Suprapubic skin (tissue), 4 donors: ENCODE measurements around the gene CDKN1A. TPM values are rescaled to one million over a fixed set of nuclear protein-coding genes. Genes with fewer than 3 reads are reported as not detected.

Experiments used
- DNase-seq, 2 donors: peaks; one replicate each; pipeline ENCODE4 v3.0.0-alpha.2; 2019; ENCODE audit warnings: low spot score in 2 of 2
- H3K27ac ChIP-seq: fragments of 200-600 bp; sonication (generic); one replicate; pipeline ENCODE4 v1.5.1; 2019
- H3K27me3 ChIP-seq: fragments of 200-600 bp; sonication (generic); one replicate; pipeline ENCODE4 v1.5.1; 2019
- H3K36me3 ChIP-seq: fragments of 200-600 bp; sonication (generic); one replicate; pipeline ENCODE4 v1.5.1; 2019
- H3K4me1 ChIP-seq: fragments of 200-600 bp; sonication (generic); one replicate; pipeline ENCODE4 v1.5.1; 2019
- H3K4me3 ChIP-seq: fragments of 200-600 bp; sonication (generic); one replicate; pipeline ENCODE4 v1.5.1; 2019; ENCODE audit warnings: mild to moderate bottlenecking
- H3K9me3 ChIP-seq: fragments of 200-600 bp; sonication (generic); one replicate; pipeline ENCODE4 v1.5.1; 2019
- EP300 ChIP-seq: sonication (generic); formaldehyde crosslinking; IDR thresholded peaks from one replicate; pipeline ENCODE4 v1.6.1; 2017; ENCODE audit warnings: antibody characterized with exemption
- POLR2A ChIP-seq, 2 donors: fragments of 450-650 bp; IDR thresholded peaks; one replicate each; pipeline ENCODE4 v1.6.1; 2017; ENCODE audit warnings: antibody characterized with exemption in 2 of 2, mild to moderate bottlenecking in 2 of 2, moderate library complexity in 2 of 2
- POLR2AphosphoS5 ChIP-seq, 3 donors: sonication (generic); formaldehyde crosslinking; IDR thresholded peaks; one replicate each; pipeline ENCODE4 v1.6.1; 2017; ENCODE audit warnings: antibody characterized with exemption in 3 of 3
- WGBS: methylation state at CpG from one replicate; pipeline ENCODE4 v1.1.5; 2018; 5-methylcytosine and 5-hydroxymethylcytosine counted together
- total RNA-seq, 4 donors: library from RNA; depleted of rRNA; stranded (reverse); fragments of >200 nt; gene quantifications; one replicate each; pipeline ENCODE4 v1.1.0, GENCODE V29; 2016
- TF ChIP-seq, protein P1 (sequence below), 2 donors: fragments of 200-600 bp in 1 of 2; fragments of 450-650 bp in 1 of 2; sonication (generic) in 1 of 2; IDR thresholded peaks; one replicate each; pipeline ENCODE4 v1.5.1; 2016 to 2019; ENCODE audit warnings: antibody characterized with exemption in 2 of 2, mild to moderate bottlenecking in 1 of 2, moderate library complexity in 1 of 2

The CDKN1A gene
- total RNA-seq, 4 donors from 2014 or later, result 138 to 315 (median 207) TPM

DNA sequence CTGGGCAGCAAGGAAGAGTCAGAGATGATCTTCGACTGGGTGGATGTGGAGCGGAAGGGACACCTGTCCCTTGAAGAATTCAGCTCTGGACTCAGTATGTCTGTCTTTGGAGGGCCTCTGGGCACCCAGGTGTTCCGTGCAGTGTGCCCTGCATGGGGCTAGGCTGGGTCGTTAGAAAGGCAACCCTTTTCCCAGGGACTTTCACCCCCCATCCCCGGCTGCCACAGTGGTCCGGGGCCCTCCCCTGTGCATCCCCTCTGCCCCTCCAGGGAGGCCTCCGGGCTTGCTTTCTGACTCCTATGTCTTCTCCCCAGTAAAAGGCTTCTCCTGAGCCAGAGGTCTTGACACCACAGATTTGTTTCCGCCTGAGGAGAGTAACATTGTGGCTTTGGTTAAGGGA lies 35.3 kb downstream of the CDKN1A start:
- no peaks in the 10 kb centered on the region for H3K9me3 ChIP-seq
- H3K36me3 ChIP-seq, result no peaks in the 10 kb centered on the region
- no peak overlapping the region for H3K27ac ChIP-seq
- DNase-seq, result no peak
- H3K4me3 ChIP-seq, result no peak overlapping the region
- peaks cover 16% of the 10 kb centered on the region for H3K4me1 ChIP-seq
- 91% methylated on average over 8 of the region's 8 CpGs for WGBS
- TF ChIP-seq EP300, result no peak
- TF ChIP-seq POLR2A (IDR thresholded peaks at IDR 0.05), result no peak
- TF ChIP-seq, protein P1, sequence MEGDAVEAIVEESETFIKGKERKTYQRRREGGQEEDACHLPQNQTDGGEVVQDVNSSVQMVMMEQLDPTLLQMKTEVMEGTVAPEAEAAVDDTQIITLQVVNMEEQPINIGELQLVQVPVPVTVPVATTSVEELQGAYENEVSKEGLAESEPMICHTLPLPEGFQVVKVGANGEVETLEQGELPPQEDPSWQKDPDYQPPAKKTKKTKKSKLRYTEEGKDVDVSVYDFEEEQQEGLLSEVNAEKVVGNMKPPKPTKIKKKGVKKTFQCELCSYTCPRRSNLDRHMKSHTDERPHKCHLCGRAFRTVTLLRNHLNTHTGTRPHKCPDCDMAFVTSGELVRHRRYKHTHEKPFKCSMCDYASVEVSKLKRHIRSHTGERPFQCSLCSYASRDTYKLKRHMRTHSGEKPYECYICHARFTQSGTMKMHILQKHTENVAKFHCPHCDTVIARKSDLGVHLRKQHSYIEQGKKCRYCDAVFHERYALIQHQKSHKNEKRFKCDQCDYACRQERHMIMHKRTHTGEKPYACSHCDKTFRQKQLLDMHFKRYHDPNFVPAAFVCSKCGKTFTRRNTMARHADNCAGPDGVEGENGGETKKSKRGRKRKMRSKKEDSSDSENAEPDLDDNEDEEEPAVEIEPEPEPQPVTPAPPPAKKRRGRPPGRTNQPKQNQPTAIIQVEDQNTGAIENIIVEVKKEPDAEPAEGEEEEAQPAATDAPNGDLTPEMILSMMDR (IDR thresholded peaks at IDR 0.05), result no peak
- no peak for TF ChIP-seq POLR2AphosphoS5 (IDR thresholded peaks at IDR 0.05)
- no peaks in the 10 kb centered on the region for H3K27me3 ChIP-seq

DNA sequence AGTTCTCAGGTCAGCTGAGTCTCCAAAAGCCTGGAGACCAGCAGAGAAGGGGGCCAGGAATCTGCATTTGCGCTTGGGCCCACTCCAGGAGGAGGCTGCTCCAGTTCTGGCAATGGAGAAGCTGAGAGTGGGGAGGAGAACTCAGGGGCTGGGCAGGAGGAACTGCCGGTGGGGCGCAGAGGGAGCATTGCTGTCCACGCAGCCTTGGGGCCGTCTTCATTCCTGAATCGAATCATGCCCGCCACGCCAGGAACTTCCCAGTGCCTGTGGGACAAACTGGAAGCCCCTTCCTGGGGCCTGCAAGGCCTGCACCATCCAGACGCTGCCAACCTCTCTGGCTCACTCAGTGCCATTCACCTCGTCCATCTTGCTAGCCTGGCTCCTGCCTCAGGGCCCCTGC lies 36.0 kb downstream of the CDKN1A start:
- no peaks in the 10 kb centered on the region for H3K9me3 ChIP-seq
- no peak overlapping the region for H3K27ac ChIP-seq
- 87% methylated on average over 10 of the region's 10 CpGs for WGBS
- H3K4me1 ChIP-seq, result peaks cover 16% of the 10 kb centered on the region
- no peaks in the 10 kb centered on the region for H3K36me3 ChIP-seq
- TF ChIP-seq, protein P1 (IDR thresholded peaks at IDR 0.05), result no peak
- TF ChIP-seq POLR2A (IDR thresholded peaks at IDR 0.05) (no peak), POLR2AphosphoS5 (IDR thresholded peaks at IDR 0.05) (no peak), EP300 (no peak)
- H3K4me3 ChIP-seq, result no peak overlapping the region
- peak in 1 of 2 donors; percentile 50 for DNase-seq
- no peaks in the 10 kb centered on the region for H3K27me3 ChIP-seq

DNA sequence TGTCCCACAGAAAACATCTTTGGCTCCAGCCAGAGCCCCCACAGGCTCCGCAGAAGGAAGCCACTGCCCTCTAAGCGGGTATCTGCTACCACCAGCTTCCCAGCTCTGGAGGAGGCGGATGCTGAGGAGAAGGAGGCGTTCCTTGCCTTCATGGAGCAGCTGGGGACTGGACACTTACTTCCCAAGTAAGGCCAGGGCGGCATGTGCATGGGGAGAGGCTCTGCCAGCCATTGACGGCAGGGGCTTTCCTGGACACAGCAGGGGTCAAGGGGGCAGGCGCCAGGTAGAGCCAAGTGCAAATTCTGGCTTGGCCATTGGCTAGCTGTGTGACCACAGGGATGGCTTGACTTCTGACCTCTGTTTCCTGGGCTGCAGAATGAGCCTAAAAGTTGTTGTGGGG lies 37.0 kb downstream of the CDKN1A start:
- no peaks in the 10 kb centered on the region for H3K27me3 ChIP-seq
- peaks cover 16% of the 10 kb centered on the region for H3K4me1 ChIP-seq
- H3K4me3 ChIP-seq, result no peak overlapping the region
- 87% methylated on average over 5 of the region's 7 CpGs for WGBS
- DNase-seq, result peak in 1 of 2 donors; percentile 49
- H3K36me3 ChIP-seq, result no peaks in the 10 kb centered on the region
- TF ChIP-seq, protein P1 (IDR thresholded peaks at IDR 0.05), result no peak
- no peaks in the 10 kb centered on the region for H3K9me3 ChIP-seq
- H3K27ac ChIP-seq, result no peak overlapping the region

DNA sequence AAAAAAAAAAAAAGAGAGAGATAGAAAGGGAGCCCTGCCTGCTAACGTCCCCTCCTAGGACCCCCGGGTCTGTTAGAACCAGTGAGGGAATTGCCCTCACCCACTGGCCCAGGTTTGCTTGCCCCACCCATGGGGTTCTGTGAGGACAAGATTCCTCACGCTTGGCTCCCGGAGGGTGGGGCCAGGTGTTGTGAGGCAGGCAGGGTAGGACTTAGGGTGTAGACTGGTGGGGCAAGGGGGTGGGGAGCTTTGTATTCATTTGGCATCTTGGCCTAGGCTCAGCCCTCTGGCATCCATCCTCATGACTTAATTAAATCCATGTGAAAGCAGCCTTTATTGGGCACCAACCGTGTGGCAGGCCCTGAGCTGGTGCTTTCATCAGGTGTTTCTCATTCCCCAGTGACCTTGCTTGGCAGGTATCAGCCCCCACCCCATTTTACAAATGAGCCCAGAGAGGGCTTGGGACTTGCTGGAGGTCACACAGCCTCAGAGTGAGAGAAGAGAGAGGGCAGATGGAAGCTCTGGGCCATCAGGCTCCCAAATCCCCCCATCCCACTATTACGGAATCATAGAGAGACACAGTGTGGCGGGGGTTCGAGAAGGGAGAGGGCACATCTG lies 38.1 kb downstream of the CDKN1A start:
- TF ChIP-seq, protein P1 (IDR thresholded peaks at IDR 0.05), result no peak
- TF ChIP-seq POLR2A (IDR thresholded peaks at IDR 0.05) (no peak), EP300 (no peak), POLR2AphosphoS5 (IDR thresholded peaks at IDR 0.05) (no peak)
- no peaks in the 10 kb centered on the region for H3K9me3 ChIP-seq
- 65% methylated on average over 8 of the region's 8 CpGs for WGBS
- no peaks in the 10 kb centered on the region for H3K36me3 ChIP-seq
- H3K4me1 ChIP-seq, result peaks cover 16% of the 10 kb centered on the region
- H3K4me3 ChIP-seq, result no peak overlapping the region
- H3K27ac ChIP-seq, result no peak overlapping the region
- peak in 1 of 2 donors; percentile 72 for DNase-seq
- no peaks in the 10 kb centered on the region for H3K27me3 ChIP-seq

DNA sequence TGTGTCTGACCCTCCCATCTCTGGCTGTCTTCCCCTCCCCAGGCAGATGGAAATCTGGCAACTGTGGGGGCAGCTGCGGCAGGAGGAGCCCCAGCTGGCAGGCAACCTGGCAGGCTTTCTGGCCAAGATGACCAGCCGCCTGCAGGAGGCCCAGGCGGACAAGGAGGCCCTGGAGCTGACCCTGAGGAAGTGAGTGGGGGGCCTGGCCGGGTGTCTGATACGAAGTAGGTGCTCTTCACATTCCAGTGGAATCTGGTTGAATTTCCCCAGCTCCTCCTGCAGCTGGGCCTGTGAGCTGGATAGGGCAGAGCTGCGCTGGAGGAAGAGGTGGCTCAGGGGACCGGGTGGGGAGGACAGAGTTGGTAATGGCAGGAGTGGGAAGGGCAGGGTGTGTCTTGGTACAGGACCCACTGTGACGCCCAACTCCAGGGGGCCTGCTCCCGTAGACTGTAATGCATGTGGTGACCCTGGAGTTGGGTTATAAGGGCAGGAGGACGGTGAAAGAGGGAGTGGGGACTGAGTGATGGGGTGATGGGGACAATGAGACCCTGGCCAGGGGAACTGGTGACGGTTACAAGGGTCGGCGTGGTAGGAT lies 38.8 kb downstream of the CDKN1A start:
- Histone ChIP-seq H3K4me3 (no peak overlapping the region), H3K27me3 (no peaks in the 10 kb centered on the region), H3K4me1 (peaks cover 16% of the 10 kb centered on the region), H3K27ac (no peak overlapping the region), H3K36me3 (no peaks in the 10 kb centered on the region), H3K9me3 (no peaks in the 10 kb centered on the region)
- TF ChIP-seq, protein P1 (IDR thresholded peaks at IDR 0.05), result no peak
- TF ChIP-seq POLR2AphosphoS5 (IDR thresholded peaks at IDR 0.05) (no peak), EP300 (no peak), POLR2A (IDR thresholded peaks at IDR 0.05) (no peak)
- DNase-seq, result peak in 1 of 2 donors; percentile 61
- 69% methylated on average over 13 of the region's 13 CpGs for WGBS
